ENCODE measurements around the gene TMTC2.

TMTC2 gene

DNA sequence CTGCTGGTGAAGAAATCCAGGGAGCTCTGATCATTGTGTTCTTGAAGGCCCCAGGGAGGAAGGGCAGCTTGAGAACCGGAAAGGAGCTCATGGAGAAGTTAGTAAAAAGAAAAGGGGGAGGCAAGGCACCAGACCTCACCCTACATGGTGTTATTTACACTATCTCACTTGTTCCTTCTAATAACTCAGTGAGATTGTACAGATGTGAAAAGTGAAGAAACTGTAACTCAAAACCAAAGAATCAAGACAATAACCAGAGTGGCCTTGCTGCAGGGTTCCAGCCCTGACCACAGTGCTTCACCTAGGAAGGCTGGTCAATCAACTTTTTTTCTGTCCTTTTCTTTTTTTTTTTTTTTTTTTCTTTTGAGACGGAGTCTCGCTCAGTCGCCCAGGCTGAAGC lies 353.6 kb downstream of the TMTC2 start:
- H3K27ac ChIP-seq (ENCODE audit: low read depth, low read length) = no peak overlapping the region
- TF ChIP-seq EZH2phosphoT487 (conservative IDR thresholded peaks at IDR 0.05; ENCODE audit: low read length) = no peak
- TF ChIP-seq, protein P1, sequence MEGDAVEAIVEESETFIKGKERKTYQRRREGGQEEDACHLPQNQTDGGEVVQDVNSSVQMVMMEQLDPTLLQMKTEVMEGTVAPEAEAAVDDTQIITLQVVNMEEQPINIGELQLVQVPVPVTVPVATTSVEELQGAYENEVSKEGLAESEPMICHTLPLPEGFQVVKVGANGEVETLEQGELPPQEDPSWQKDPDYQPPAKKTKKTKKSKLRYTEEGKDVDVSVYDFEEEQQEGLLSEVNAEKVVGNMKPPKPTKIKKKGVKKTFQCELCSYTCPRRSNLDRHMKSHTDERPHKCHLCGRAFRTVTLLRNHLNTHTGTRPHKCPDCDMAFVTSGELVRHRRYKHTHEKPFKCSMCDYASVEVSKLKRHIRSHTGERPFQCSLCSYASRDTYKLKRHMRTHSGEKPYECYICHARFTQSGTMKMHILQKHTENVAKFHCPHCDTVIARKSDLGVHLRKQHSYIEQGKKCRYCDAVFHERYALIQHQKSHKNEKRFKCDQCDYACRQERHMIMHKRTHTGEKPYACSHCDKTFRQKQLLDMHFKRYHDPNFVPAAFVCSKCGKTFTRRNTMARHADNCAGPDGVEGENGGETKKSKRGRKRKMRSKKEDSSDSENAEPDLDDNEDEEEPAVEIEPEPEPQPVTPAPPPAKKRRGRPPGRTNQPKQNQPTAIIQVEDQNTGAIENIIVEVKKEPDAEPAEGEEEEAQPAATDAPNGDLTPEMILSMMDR (IDR thresholded peaks at IDR 0.05; ENCODE audit: insufficient read depth, low read length, poor library complexity, severe bottlenecking) = no peak
- H3K27me3 ChIP-seq (ENCODE audit: low read length) = no peaks in the 10 kb centered on the region
- H2AFZ ChIP-seq (ENCODE audit: low read depth, low read length, severe bottlenecking) = no peak overlapping the region
- H3K36me3 ChIP-seq (ENCODE audit: low read length) = no peaks in the 10 kb centered on the region
- no peaks in the 10 kb centered on the region for H3F3A ChIP-seq (ENCODE audit: insufficient read depth)
- H3K4me3 ChIP-seq (ENCODE audit: insufficient read depth, low read length, poor library complexity, severe bottlenecking) = no peak overlapping the region
- no peaks in the 10 kb centered on the region for H3K9me3 ChIP-seq (ENCODE audit: insufficient read depth, low read length)
- no peaks in the 10 kb centered on the region for H3K79me2 ChIP-seq (ENCODE audit: insufficient read depth, low read length)
- H3K9me2 ChIP-seq (replicated peaks; ENCODE audit: insufficient read depth, low read length) = no peaks in the 10 kb centered on the region
- H4K20me1 ChIP-seq (ENCODE audit: low read depth, low read length) = no peaks in the 10 kb centered on the region
- no peak overlapping the region for H3K9ac ChIP-seq (ENCODE audit: low read length)
- no peak overlapping the region for H3K4me2 ChIP-seq (ENCODE audit: low read depth, low read length, poor library complexity, severe bottlenecking)

- H3K27me3 ChIP-seq (ENCODE audit: low read length) = no peaks in the 10 kb centered on the region
- H3K36me3 ChIP-seq (ENCODE audit: low read length) = no peaks in the 10 kb centered on the region
- H3K9me2 ChIP-seq (replicated peaks; ENCODE audit: insufficient read depth, low read length) = no peaks in the 10 kb centered on the region
- no peak overlapping the region for H3K4me3 ChIP-seq (ENCODE audit: insufficient read depth, low read length, poor library complexity, severe bottlenecking)
- TF ChIP-seq EZH2phosphoT487 (conservative IDR thresholded peaks at IDR 0.05; ENCODE audit: low read length) = no peak
- TF ChIP-seq, protein P1 (IDR thresholded peaks at IDR 0.05; ENCODE audit: insufficient read depth, low read length, poor library complexity, severe bottlenecking) = no peak
- no peaks in the 10 kb centered on the region for H3K79me2 ChIP-seq (ENCODE audit: insufficient read depth, low read length)
- no peak overlapping the region for H3K4me2 ChIP-seq (ENCODE audit: low read depth, low read length, poor library complexity, severe bottlenecking)
- H3K27ac ChIP-seq (ENCODE audit: low read depth, low read length) = no peak overlapping the region
- no peaks in the 10 kb centered on the region for H3K9me3 ChIP-seq (ENCODE audit: insufficient read depth, low read length)
- H3F3A ChIP-seq (ENCODE audit: insufficient read depth) = no peaks in the 10 kb centered on the region
- no peaks in the 10 kb centered on the region for H4K20me1 ChIP-seq (ENCODE audit: low read depth, low read length)
- no peak overlapping the region for H3K9ac ChIP-seq (ENCODE audit: low read length)
- no peak overlapping the region for H2AFZ ChIP-seq (ENCODE audit: low read depth, low read length, severe bottlenecking)
Measured at GRCh38 chr12:83040991-83041390, 354.3 kb downstream of the TMTC2 start.

DNA sequence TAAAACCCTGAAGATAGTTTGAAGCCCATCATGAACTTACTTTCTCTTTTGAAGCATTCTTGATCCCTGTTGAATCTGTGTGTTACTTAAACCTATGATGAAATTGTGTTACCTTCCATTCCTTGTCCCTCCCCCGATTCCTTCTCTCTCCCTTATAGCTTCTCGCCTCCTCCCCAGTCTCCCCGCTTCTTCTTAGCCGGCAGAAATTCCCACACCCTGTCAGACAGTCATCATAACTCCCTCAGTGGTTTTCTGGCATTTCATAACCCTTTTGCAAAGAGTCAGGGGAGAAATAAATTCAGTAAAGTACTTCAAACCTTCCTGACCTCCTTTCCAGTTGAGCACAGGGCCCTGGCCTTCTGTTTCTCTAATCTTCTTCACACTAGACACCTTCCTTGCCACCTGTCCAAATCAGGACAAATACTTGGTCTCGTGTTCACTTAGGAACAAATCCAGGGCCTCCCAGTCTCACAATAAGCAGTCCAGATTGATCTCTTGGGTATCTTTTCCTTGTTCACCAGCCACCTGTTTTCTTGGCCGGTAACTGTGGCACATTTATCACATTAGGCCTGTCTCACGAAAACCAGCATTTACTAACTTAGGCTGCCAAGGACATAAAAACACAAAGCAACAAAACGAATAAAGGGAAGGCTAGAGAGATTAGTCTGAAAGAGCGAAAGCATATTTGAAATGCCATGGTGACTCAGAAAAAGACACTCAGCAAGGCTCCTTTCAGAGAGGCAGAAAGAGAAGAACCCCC lies 355.9 kb downstream of the TMTC2 start:
- Histone ChIP-seq H3K4me2 (ENCODE audit: low read depth, low read length, poor library complexity, severe bottlenecking) (no peak overlapping the region), H3K36me3 (ENCODE audit: low read length) (no peaks in the 10 kb centered on the region), H3K27me3 (ENCODE audit: low read length) (no peaks in the 10 kb centered on the region), H3K9me2 (replicated peaks; ENCODE audit: insufficient read depth, low read length) (no peaks in the 10 kb centered on the region), H4K20me1 (ENCODE audit: low read depth, low read length) (no peaks in the 10 kb centered on the region), H2AFZ (ENCODE audit: low read depth, low read length, severe bottlenecking) (no peak overlapping the region), H3K9me3 (ENCODE audit: insufficient read depth, low read length) (no peaks in the 10 kb centered on the region), H3K9ac (ENCODE audit: low read length) (no peak overlapping the region), H3K79me2 (ENCODE audit: insufficient read depth, low read length) (no peaks in the 10 kb centered on the region), H3K27ac (ENCODE audit: low read depth, low read length) (no peak overlapping the region), H3K4me3 (ENCODE audit: insufficient read depth, low read length, poor library complexity, severe bottlenecking) (no peak overlapping the region), H3F3A (ENCODE audit: insufficient read depth) (no peaks in the 10 kb centered on the region)
- no peak for TF ChIP-seq EZH2phosphoT487 (conservative IDR thresholded peaks at IDR 0.05; ENCODE audit: low read length)
- TF ChIP-seq, protein P1 (IDR thresholded peaks at IDR 0.05; ENCODE audit: insufficient read depth, low read length, poor library complexity, severe bottlenecking) = no peak

All from SU-DHL-6 (cell line).